Measurements from ENCODE around the gene HTRA2. TPM values are rescaled to one million over a fixed set of nuclear protein-coding genes. Genes with fewer than 3 reads are reported as not detected.

Gene HTRA2
- total RNA-seq, 1 donor from 2014 or later: 31.4 TPM

GRCh38 chr2:74524005-74524404, 5.7 kb upstream of the HTRA2 start:
- H3K9me3 ChIP-seq: no peaks in the 10 kb centered on the region
- H3K4me3 ChIP-seq: no peak overlapping the region
- H3K27me3 ChIP-seq: peaks cover 16% of the 10 kb centered on the region
- intact Hi-C loops (cut with DNase I): no loop called here
- peaks cover 22% of the 10 kb centered on the region for H3K36me3 ChIP-seq
- peaks cover 10% of the 10 kb centered on the region for H3K4me1 ChIP-seq
- no peak overlapping the region for H3K27ac ChIP-seq
- no peak for DNase-seq
- ATAC-seq: no peak
- TF ChIP-seq, protein P1, sequence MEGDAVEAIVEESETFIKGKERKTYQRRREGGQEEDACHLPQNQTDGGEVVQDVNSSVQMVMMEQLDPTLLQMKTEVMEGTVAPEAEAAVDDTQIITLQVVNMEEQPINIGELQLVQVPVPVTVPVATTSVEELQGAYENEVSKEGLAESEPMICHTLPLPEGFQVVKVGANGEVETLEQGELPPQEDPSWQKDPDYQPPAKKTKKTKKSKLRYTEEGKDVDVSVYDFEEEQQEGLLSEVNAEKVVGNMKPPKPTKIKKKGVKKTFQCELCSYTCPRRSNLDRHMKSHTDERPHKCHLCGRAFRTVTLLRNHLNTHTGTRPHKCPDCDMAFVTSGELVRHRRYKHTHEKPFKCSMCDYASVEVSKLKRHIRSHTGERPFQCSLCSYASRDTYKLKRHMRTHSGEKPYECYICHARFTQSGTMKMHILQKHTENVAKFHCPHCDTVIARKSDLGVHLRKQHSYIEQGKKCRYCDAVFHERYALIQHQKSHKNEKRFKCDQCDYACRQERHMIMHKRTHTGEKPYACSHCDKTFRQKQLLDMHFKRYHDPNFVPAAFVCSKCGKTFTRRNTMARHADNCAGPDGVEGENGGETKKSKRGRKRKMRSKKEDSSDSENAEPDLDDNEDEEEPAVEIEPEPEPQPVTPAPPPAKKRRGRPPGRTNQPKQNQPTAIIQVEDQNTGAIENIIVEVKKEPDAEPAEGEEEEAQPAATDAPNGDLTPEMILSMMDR (IDR thresholded peaks at IDR 0.05): no peak

- intact Hi-C loops (cut with DNase I): no loop called here
Observed at GRCh38 chr2:74524955-74525716, 4.6 kb upstream of the HTRA2 start.

GRCh38 chr2:74525717-74526648, 3.8 kb upstream of the HTRA2 start, which contains the start of gene DQX1:
TSS of gene DQX1 (minus strand) at chr2:74526231. CDS start at chr2:74525729, 502 bp downstream.
- Histone ChIP-seq H3K27ac (no peak within 1 kb of the TSS), H3K36me3 (peaks cover 22% of the 10 kb centered on the region), H3K4me3 (no peak within 1 kb of the TSS), H3K9me3 (no peaks in the 10 kb centered on the region), H3K27me3 (no peaks in the 10 kb centered on the region), H3K4me1 (peaks cover 15% of the 10 kb centered on the region)
- ATAC-seq (no peak), DNase-seq (no peak)
- TF ChIP-seq, protein P1 (IDR thresholded peaks at IDR 0.05): no peak
- intact Hi-C loops (cut with DNase I): no loop called here

More at GRCh38 chr2:74524955-74525716, 4.6 kb upstream of the HTRA2 start:
- ATAC-seq (no peak), DNase-seq (no peak)
- TF ChIP-seq, protein P1 (IDR thresholded peaks at IDR 0.05): no peak
- Histone ChIP-seq H3K4me1 (peaks cover 10% of the 10 kb centered on the region), H3K4me3 (no peak overlapping the region), H3K36me3 (peaks cover 22% of the 10 kb centered on the region), H3K9me3 (no peaks in the 10 kb centered on the region), H3K27ac (no peak overlapping the region), H3K27me3 (peaks cover 5% of the 10 kb centered on the region)

GRCh38 chr2:74526649-74527230, 3.0 kb upstream of the HTRA2 start:
- no peak overlapping the region for H3K27ac ChIP-seq
- TF ChIP-seq, protein P1 (IDR thresholded peaks at IDR 0.05): no peak
- H3K27me3 ChIP-seq: no peaks in the 10 kb centered on the region
- no peak for ATAC-seq
- no peak overlapping the region for H3K4me3 ChIP-seq
- peaks cover 22% of the 10 kb centered on the region for H3K4me1 ChIP-seq
- intact Hi-C loops (cut with DNase I): no loop called here
- DNase-seq: no peak
- peaks cover 22% of the 10 kb centered on the region for H3K36me3 ChIP-seq
- no peaks in the 10 kb centered on the region for H3K9me3 ChIP-seq

GRCh38 chr2:74527741-74528140, 2.0 kb upstream of the HTRA2 start:
- H3K4me3 ChIP-seq: no peak overlapping the region
- no peaks in the 10 kb centered on the region for H3K9me3 ChIP-seq
- no peaks in the 10 kb centered on the region for H3K27me3 ChIP-seq
- no peak for DNase-seq
- TF ChIP-seq, protein P1 (IDR thresholded peaks at IDR 0.05): no peak
- peaks cover 24% of the 10 kb centered on the region for H3K4me1 ChIP-seq
- H3K27ac ChIP-seq: no peak overlapping the region
- intact Hi-C loops (cut with DNase I): no loop called here
- ATAC-seq: no peak
- peaks cover 28% of the 10 kb centered on the region for H3K36me3 ChIP-seq
